Upper lobe of left lung (tissue), 4 donors: ENCODE data around the gene DENND5A.

Source experiments
- EP300 ChIP-seq, 4 donors: sonication (generic); formaldehyde crosslinking; IDR thresholded peaks; one replicate each; pipeline ENCODE4 v1.5.1; 2017; ENCODE audit warnings: antibody characterized with exemption in 4 of 4, control low read depth in 2 of 4
- POLR2A ChIP-seq, 4 donors: fragments of 450-650 bp; IDR thresholded peaks; one replicate each; pipeline ENCODE4 v1.5.1; 2016 to 2017; ENCODE audit warnings: antibody characterized with exemption in 4 of 4, mild to moderate bottlenecking in 2 of 4
- POLR2AphosphoS5 ChIP-seq, 2 donors: sonication (generic); formaldehyde crosslinking; IDR thresholded peaks; one replicate each; pipeline ENCODE4 v1.5.1; 2017; ENCODE audit warnings: antibody characterized with exemption in 2 of 2
- TF ChIP-seq, protein P1 (sequence below), 6 experiments: fragments of 450-650 bp in 4 of 6; fragments of 200-600 bp in 2 of 6; sonication (generic) in 2 of 6; IDR thresholded peaks; one replicate each; pipeline ENCODE4 v1.5.1; 2016 to 2019; ENCODE audit warnings: antibody characterized with exemption in 6 of 6

DNA sequence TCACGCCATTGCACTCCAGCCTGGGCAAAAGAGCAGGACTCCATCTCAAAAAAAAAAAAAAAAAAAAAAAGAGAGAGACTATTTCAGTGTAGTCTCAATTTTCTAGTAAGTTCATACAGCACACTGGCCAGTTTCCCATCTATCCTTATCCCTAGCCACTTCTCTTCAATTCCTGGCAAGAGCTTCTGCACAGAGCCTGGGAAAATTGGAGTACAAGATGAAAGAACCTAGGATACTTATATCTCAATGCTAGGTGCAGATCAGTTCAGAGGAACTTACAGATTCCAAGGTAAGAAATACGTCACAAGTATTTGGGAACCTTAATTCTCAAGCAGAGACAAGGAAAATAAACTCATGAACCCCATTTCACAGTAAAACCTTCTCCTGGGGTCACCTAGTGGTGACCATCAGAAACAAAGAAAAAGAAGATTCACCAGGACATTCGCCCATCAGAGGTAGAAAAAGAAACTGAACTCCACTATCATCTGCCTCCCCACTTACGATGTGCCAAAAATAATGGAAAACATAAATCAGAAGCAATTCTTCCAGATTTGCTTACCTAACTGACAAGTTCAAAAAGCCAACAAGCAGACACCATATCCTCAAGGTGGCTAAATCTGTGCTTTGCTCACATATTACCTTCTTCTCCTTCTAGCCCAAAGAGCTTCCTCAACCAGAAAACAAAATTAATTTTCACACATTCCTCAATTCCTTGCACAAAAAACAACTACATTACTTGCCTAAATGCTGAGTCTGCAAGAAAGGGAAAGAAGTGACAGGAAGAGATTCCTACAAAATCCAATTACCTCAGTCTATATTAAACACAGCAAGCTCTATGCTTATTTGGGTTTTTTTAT is 4.9 kb downstream of the DENND5A start:
- TF ChIP-seq POLR2A (IDR thresholded peaks at IDR 0.05) (no peak), POLR2AphosphoS5 (IDR thresholded peaks at IDR 0.05) (no peak), EP300 (IDR thresholded peaks at IDR 0.05) (no peak)
- TF ChIP-seq, protein P1, sequence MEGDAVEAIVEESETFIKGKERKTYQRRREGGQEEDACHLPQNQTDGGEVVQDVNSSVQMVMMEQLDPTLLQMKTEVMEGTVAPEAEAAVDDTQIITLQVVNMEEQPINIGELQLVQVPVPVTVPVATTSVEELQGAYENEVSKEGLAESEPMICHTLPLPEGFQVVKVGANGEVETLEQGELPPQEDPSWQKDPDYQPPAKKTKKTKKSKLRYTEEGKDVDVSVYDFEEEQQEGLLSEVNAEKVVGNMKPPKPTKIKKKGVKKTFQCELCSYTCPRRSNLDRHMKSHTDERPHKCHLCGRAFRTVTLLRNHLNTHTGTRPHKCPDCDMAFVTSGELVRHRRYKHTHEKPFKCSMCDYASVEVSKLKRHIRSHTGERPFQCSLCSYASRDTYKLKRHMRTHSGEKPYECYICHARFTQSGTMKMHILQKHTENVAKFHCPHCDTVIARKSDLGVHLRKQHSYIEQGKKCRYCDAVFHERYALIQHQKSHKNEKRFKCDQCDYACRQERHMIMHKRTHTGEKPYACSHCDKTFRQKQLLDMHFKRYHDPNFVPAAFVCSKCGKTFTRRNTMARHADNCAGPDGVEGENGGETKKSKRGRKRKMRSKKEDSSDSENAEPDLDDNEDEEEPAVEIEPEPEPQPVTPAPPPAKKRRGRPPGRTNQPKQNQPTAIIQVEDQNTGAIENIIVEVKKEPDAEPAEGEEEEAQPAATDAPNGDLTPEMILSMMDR (IDR thresholded peaks at IDR 0.05): no peak
